Measurements from ENCODE around the gene SP5.

DNA sequence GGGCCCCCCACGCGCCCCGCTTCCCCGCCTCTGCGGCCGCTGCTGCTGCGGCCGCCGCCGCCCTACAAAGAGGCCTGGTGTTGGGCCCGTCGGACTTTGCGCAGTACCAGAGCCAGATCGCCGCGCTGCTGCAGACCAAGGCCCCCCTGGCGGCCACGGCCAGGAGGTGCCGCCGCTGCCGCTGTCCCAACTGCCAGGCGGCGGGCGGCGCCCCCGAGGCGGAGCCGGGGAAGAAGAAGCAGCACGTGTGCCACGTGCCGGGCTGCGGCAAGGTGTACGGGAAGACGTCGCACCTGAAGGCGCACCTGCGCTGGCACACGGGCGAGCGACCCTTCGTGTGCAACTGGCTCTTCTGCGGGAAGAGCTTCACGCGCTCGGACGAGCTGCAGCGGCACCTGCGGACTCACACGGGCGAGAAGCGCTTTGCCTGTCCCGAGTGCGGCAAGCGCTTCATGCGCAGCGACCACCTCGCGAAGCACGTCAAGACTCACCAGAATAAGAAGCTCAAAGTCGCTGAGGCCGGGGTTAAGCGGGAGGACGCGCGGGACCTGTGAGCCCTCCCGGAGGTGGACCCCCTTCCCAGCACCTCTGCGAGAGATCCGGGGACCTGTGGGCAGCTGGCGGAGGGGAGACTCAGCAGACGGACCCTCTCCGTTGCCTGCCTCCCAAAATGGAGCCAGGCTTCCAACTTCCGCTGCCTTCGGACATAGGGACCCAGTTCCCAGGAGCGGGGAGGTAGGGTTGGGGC is 1.9 kb downstream of the SP5 start:
- TF ChIP-seq, protein P1, sequence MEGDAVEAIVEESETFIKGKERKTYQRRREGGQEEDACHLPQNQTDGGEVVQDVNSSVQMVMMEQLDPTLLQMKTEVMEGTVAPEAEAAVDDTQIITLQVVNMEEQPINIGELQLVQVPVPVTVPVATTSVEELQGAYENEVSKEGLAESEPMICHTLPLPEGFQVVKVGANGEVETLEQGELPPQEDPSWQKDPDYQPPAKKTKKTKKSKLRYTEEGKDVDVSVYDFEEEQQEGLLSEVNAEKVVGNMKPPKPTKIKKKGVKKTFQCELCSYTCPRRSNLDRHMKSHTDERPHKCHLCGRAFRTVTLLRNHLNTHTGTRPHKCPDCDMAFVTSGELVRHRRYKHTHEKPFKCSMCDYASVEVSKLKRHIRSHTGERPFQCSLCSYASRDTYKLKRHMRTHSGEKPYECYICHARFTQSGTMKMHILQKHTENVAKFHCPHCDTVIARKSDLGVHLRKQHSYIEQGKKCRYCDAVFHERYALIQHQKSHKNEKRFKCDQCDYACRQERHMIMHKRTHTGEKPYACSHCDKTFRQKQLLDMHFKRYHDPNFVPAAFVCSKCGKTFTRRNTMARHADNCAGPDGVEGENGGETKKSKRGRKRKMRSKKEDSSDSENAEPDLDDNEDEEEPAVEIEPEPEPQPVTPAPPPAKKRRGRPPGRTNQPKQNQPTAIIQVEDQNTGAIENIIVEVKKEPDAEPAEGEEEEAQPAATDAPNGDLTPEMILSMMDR (IDR thresholded peaks at IDR 0.05), result peak in 3 of 6 experiments; percentile 13 to 35 (median 15)
- TF ChIP-seq POLR2A (IDR thresholded peaks at IDR 0.05), result no peak
